ENCODE results near the gene EEFSEC. TPM values are rescaled to one million over a fixed set of nuclear protein-coding genes. Genes with fewer than 3 reads are reported as not detected.

EEFSEC gene
- total and polyA plus RNA-seq, 2 of the 4 experiments (the other 2 are of a cell fraction): 4.5 to 9.3 TPM

GRCh38 chr3:128378631-128379347, 225.5 kb downstream of the EEFSEC start:
- peak overlapping the region; percentile 25 for H3K18ac ChIP-seq (ENCODE audit: low read depth, low read length)
- dilution Hi-C loops (cut with HindIII; ENCODE audit: low sequenced_read_pairs, unreplicated experiment) (no loop called here), intact Hi-C loops (cut with micrococcal nuclease) (no loop called here), in situ Hi-C loops (cut with MboI; ENCODE audit: low sequenced_read_pairs) (no loop called here)
- H4K20me1 ChIP-seq (ENCODE audit: insufficient read depth, low read length): peaks cover 27% of the 10 kb centered on the region
- no peak overlapping the region for H3K4me3 ChIP-seq (ENCODE audit: insufficient read depth, low read depth, low read length)
- 0 out of 2 replicates have a peak overlapping the region, but pooled peaks have one; percentile 3 for H2BK20ac ChIP-seq (ENCODE audit: low read depth, low read length)
- H3K4me1 ChIP-seq (ENCODE audit: control insufficient read depth, insufficient read depth, low read length): peaks cover 19% of the 10 kb centered on the region
- no peak overlapping the region; the same call in 1 of the 2 replicates for H3K14ac ChIP-seq (replicated peaks; ENCODE audit: low read depth, low read length)
- H3K27ac ChIP-seq (ENCODE audit: insufficient read depth, low read length): peak overlapping the region; percentile 13; the same call in 1 of the 2 replicates
- H3K27me3 ChIP-seq (ENCODE audit: control insufficient read depth, insufficient read depth, low read length): no peaks in the 10 kb centered on the region
- H3K9me1 ChIP-seq (ENCODE audit: insufficient read depth, low read length): peaks cover 23% of the 10 kb centered on the region
- H4K8ac ChIP-seq (ENCODE audit: low read depth in 2 of 2, low read length in 2 of 2): no peak overlapping the region; a peak in 1 of 4 replicates
- H3K36me3 ChIP-seq (ENCODE audit: control insufficient read depth, insufficient read depth, low read length): no peaks in the 10 kb centered on the region
- peak; percentile 85 for DNase-seq
- H3K9ac ChIP-seq (ENCODE audit: low read depth, low read length): no peak overlapping the region
- H3K23ac ChIP-seq (ENCODE audit: low read depth, low read length): peak overlapping the region; percentile 83; the same call in 1 of the 2 replicates
- ATAC-seq (ENCODE audit: low read depth): peak; percentile 84
- no peaks in the 10 kb centered on the region for H3K9me3 ChIP-seq (ENCODE audit: control insufficient read depth, insufficient read depth, low read length)
- CTCF ChIA-PET: interaction anchor here (1.3 kb wide), 1 partner anchor 106 kb away, joined by 3 read pairs; no protein-coding TSS in a partner anchor
- no peak overlapping the region for H4K5ac ChIP-seq (ENCODE audit: low read depth, low read length)
- peak overlapping the region; percentile 24 for H2AFZ ChIP-seq (replicated peaks; ENCODE audit: low read length, poor library complexity)
- no TSS peak for BruUV-seq (replicated peaks)
- H4K91ac ChIP-seq (ENCODE audit: insufficient read depth, low read depth, low read length): no peak overlapping the region
- no peak overlapping the region for H2BK120ac ChIP-seq (ENCODE audit: low read depth, low read length)
- peak overlapping the region; percentile 3 for H2BK5ac ChIP-seq (ENCODE audit: low read depth, low read length, poor library complexity, severe bottlenecking)
- POLR2A ChIA-PET (ENCODE audit: unreplicated experiment): no interaction called here
- H2AK9ac ChIP-seq (replicated peaks; ENCODE audit: low read depth, low read length, poor library complexity): peak overlapping the region; percentile 11
- peak overlapping the region; percentile 61; the same call in 1 of the 2 replicates for H3K4ac ChIP-seq (ENCODE audit: low read depth, low read length)
- TF ChIP-seq RCOR1 (IDR thresholded peaks at IDR 0.05; ENCODE audit: insufficient replicate concordance, low read length): peak; percentile 59
- no peak for TF ChIP-seq ELK1 (IDR thresholded peaks at IDR 0.05; ENCODE audit: borderline replicate concordance, low read depth, low read length)
- H2AK5ac ChIP-seq (ENCODE audit: low read depth, low read length): peak overlapping the region; percentile 70
- no peak overlapping the region for H3K56ac ChIP-seq (ENCODE audit: extremely low read depth, insufficient read depth, low read length)
- no peak overlapping the region for H2BK15ac ChIP-seq (ENCODE audit: low read depth, low read length)
- H3K4me2 ChIP-seq (ENCODE audit: low read depth, low read length): peak overlapping the region; percentile 19; the same call in 1 of the 2 replicates
- no peaks in the 10 kb centered on the region for H3K79me1 ChIP-seq (ENCODE audit: low read depth in 1 of 2, low read length in 2 of 2)
- WGBS, 2 experiments (ENCODE audit: extremely low coverage in 2 of 2, insufficient read length in 1 of 2): 34% methylated on average over 7 of the region's 10 CpGs; no CpG with 5 or more reads in 1 of the 2 experiments
